GM21723 (cell line): ENCODE results near the gene CCDC183.

Experiments
- ATAC-seq: cut with Tn5 transposase; IDR thresholded peaks from one replicate; pipeline ENCODE4 v1.9.1; 2021; ENCODE audit warnings: mild to moderate bottlenecking, moderate library complexity; ENCODE audit not compliant: unreplicated experiment

CCDC183 gene

GRCh38 chr9:136847826-136848392, 51.8 kb downstream of the CCDC183 start:
- peak; percentile 30 for ATAC-seq

GRCh38 chr9:136848393-136849037, 52.4 kb downstream of the CCDC183 start:
- ATAC-seq, result peak; percentile 11

GRCh38 chr9:136849038-136849959, 53.2 kb downstream of the CCDC183 start, which contains the start of gene PHPT1:
Gene PHPT1, plus strand, starts transcription at chr9:136849409. Its CDS starts 22 bp downstream, at chr9:136849431.
- ATAC-seq, result peak; percentile 69

GRCh38 chr9:136849960-136850865, 54.1 kb downstream of the CCDC183 start:
- no peak for ATAC-seq

GRCh38 chr9:136850866-136851775, 55.0 kb downstream of the CCDC183 start:
- no peak for ATAC-seq

- no peak for ATAC-seq
Measured at GRCh38 chr9:136851941-136852663, 56.0 kb downstream of the CCDC183 start, which contains the start of gene MAMDC4. Gene MAMDC4, plus strand, starts transcription at chr9:136852346. Its CDS starts 71 bp downstream, at chr9:136852417.

GRCh38 chr9:136852664-136853595, 56.8 kb downstream of the CCDC183 start:
- ATAC-seq, result no peak

GRCh38 chr9:136853596-136854112, 57.5 kb downstream of the CCDC183 start:
- ATAC-seq, result no peak

- ATAC-seq, result no peak
Measured at GRCh38 chr9:136854113-136854841, 58.1 kb downstream of the CCDC183 start.

GRCh38 chr9:136854842-136855460, 58.8 kb downstream of the CCDC183 start:
- no peak for ATAC-seq

GRCh38 chr9:136855461-136856078, 59.4 kb downstream of the CCDC183 start:
- ATAC-seq, result no peak

GRCh38 chr9:136856079-136856476, 59.9 kb downstream of the CCDC183 start:
- no peak for ATAC-seq

- no peak for ATAC-seq
Measured at GRCh38 chr9:136856541-136857141, 60.5 kb downstream of the CCDC183 start.

- no peak for ATAC-seq
Measured at GRCh38 chr9:136857166-136857565, 61.0 kb downstream of the CCDC183 start.
